Type B pancreatic cell (in vitro differentiated cells): ENCODE data around the gene KRTAP10-8. TPM values are rescaled to one million over a fixed set of nuclear protein-coding genes. Genes with fewer than 3 reads are reported as not detected.
A peak's percentile ranks its signal among the peaks of the same experiment; 100 is the strongest.
"Not testable (repeated sequence)": the region's sequence is repeated elsewhere in the genome, so short reads cannot be mapped to it uniquely, and the experiment has no call there.

Experiments used
- DNase-seq: peaks from one replicate; pipeline ENCODE4 v3.0.0; 2021; ENCODE audit warnings: mixed read lengths; ENCODE audit not compliant: unreplicated experiment; ENCODE audit errors: extremely low spot score
- H3K27ac Mint-ChIP-seq: 2 replicates; pipeline ENCODE4 v1.8.0; 2021; ENCODE audit warnings: mild to moderate bottlenecking, mixed read lengths
- H3K27me3 Mint-ChIP-seq: 2 replicates; pipeline ENCODE4 v1.8.0; 2021; ENCODE audit warnings: mixed read lengths
- H3K36me3 Mint-ChIP-seq: 2 replicates; pipeline ENCODE4 v1.8.0; 2021; ENCODE audit warnings: mixed read lengths
- H3K4me1 Mint-ChIP-seq: one replicate; pipeline ENCODE4 v1.8.0; 2021; ENCODE audit warnings: mixed read lengths; ENCODE audit not compliant: unreplicated experiment
- H3K4me3 Mint-ChIP-seq: 2 replicates; pipeline ENCODE4 v1.8.0; 2021; ENCODE audit warnings: mild to moderate bottlenecking, mixed read lengths
- H3K9me3 Mint-ChIP-seq: 2 replicates; pipeline ENCODE4 v1.8.0; 2021; ENCODE audit warnings: mixed read lengths
- CTCF ChIP-seq: fragments of 200-600 bp; sonication (generic); conservative IDR thresholded peaks from 2 replicates; pipeline ENCODE4 v1.5.0; 2021; ENCODE audit warnings: antibody characterized with exemption, mild to moderate bottlenecking
- total RNA-seq: library from RNA; stranded (reverse); gene quantifications from 2 replicates; pipeline ENCODE4 v1.2.1, GENCODE V29; 2021; ENCODE audit warnings: low replicate concordance

Gene KRTAP10-8
- total RNA-seq, 1 donor from 2014 or later, result not detected

GRCh38 chr21:44609193-44609592 lies 2.7 kb upstream of the KRTAP10-8 start:
- Mint-ChIP-seq H3K36me3 (no peaks in the 10 kb centered on the region), H3K27me3 (peaks cover 8% of the 10 kb centered on the region), H3K4me3 (no peak overlapping the region), H3K27ac (no peak overlapping the region), H3K9me3 (peaks cover 13% of the 10 kb centered on the region), H3K4me1 (no peaks in the 10 kb centered on the region)
- DNase-seq, result no peak
- TF ChIP-seq CTCF, result no peak

- not testable (repeated sequence) for H3K4me3 Mint-ChIP-seq, H3K27ac Mint-ChIP-seq, H3K36me3 Mint-ChIP-seq, H3K4me1 Mint-ChIP-seq, H3K27me3 Mint-ChIP-seq, DNase-seq
- peaks cover 13% of the 10 kb centered on the region for H3K9me3 Mint-ChIP-seq
Observed at GRCh38 chr21:44610157-44610843, 1.6 kb upstream of the KRTAP10-8 start.

- Mint-ChIP-seq H3K4me1 (no peaks in the 10 kb centered on the region), H3K4me3 (no peak overlapping the region), H3K36me3 (no peaks in the 10 kb centered on the region), H3K27ac (no peak overlapping the region), H3K27me3 (peaks cover 4% of the 10 kb centered on the region), H3K9me3 (peaks cover 13% of the 10 kb centered on the region)
- TF ChIP-seq CTCF, result no peak
- DNase-seq, result no peak
Observed at GRCh38 chr21:44611551-44611950, 328 bp upstream of the KRTAP10-8 start.

- no peak for TF ChIP-seq CTCF
- no peak overlapping the region for H3K27ac Mint-ChIP-seq
- H3K9me3 Mint-ChIP-seq, result peaks cover 13% of the 10 kb centered on the region
- H3K4me1 Mint-ChIP-seq, result no peaks in the 10 kb centered on the region
- H3K27me3 Mint-ChIP-seq, result peaks cover 4% of the 10 kb centered on the region
- H3K36me3 Mint-ChIP-seq, result no peaks in the 10 kb centered on the region
- H3K4me3 Mint-ChIP-seq, result no peak overlapping the region
- DNase-seq, result no peak
Observed at GRCh38 chr21:44612669-44613229, 870 bp downstream of the KRTAP10-8 start.

- no peak for DNase-seq
- no peaks in the 10 kb centered on the region for H3K36me3 Mint-ChIP-seq
- no peak overlapping the region for H3K4me3 Mint-ChIP-seq
- no peak for TF ChIP-seq CTCF
- H3K27me3 Mint-ChIP-seq, result peaks cover 6% of the 10 kb centered on the region
- H3K4me1 Mint-ChIP-seq, result no peaks in the 10 kb centered on the region
- H3K27ac Mint-ChIP-seq, result no peak overlapping the region
- H3K9me3 Mint-ChIP-seq, result peaks cover 13% of the 10 kb centered on the region
Observed at GRCh38 chr21:44613386-44614155, 1.7 kb downstream of the KRTAP10-8 start.

- peaks cover 6% of the 10 kb centered on the region for H3K27me3 Mint-ChIP-seq
- peaks cover 8% of the 10 kb centered on the region for H3K9me3 Mint-ChIP-seq
- H3K4me3 Mint-ChIP-seq, result no peak overlapping the region
- DNase-seq, result peak; percentile 59
- no peak for TF ChIP-seq CTCF
- no peaks in the 10 kb centered on the region for H3K4me1 Mint-ChIP-seq
- no peaks in the 10 kb centered on the region for H3K36me3 Mint-ChIP-seq
- H3K27ac Mint-ChIP-seq, result no peak overlapping the region
Observed at GRCh38 chr21:44614161-44614631, 2.3 kb downstream of the KRTAP10-8 start.
